T-helper 1 cell treated with Interleukin-12 subunit alpha and Interleukin-12 subunit beta and Interleukin-4 antibody, amounts not matched to agents 30 μg/mL and 1 μg/mL, for 36 hours (primary cell): Measurements from ENCODE around the gene SMIM10.
"Not testable (repeated sequence)": the region's sequence is repeated elsewhere in the genome, so short reads cannot be mapped to it uniquely, and the experiment has no call there.

ENCODE experiments used
- H3K27ac Mint-ChIP-seq: one replicate; pipeline ENCODE4 v1.8.0; 2021; ENCODE audit warnings: mild to moderate bottlenecking, mixed read lengths
- H3K27me3 Mint-ChIP-seq: one replicate; pipeline ENCODE4 v1.8.0; 2021; ENCODE audit warnings: low read depth, mixed read lengths
- H3K36me3 Mint-ChIP-seq: one replicate; pipeline ENCODE4 v1.8.0; 2021; ENCODE audit warnings: low read depth, mixed read lengths
- H3K4me1 Mint-ChIP-seq: one replicate; pipeline ENCODE4 v1.8.0; 2021; ENCODE audit warnings: low read depth, mixed read lengths
- H3K4me3 Mint-ChIP-seq: one replicate; pipeline ENCODE4 v1.8.0; 2021; ENCODE audit warnings: mild to moderate bottlenecking, moderate library complexity, mixed read lengths
- H3K9me3 Mint-ChIP-seq: one replicate; pipeline ENCODE4 v1.8.0; 2021; ENCODE audit warnings: mixed read lengths

SMIM10 gene

GRCh38 chrX:134998246-134998645 is 7.5 kb downstream of the SMIM10 start:
- Mint-ChIP-seq H3K4me1 (peaks cover 4% of the 10 kb centered on the region), H3K36me3 (no peaks in the 10 kb centered on the region), H3K4me3 (no peak overlapping the region), H3K27me3 (peaks cover 4% of the 10 kb centered on the region), H3K9me3 (no peaks in the 10 kb centered on the region), H3K27ac (no peak overlapping the region)

GRCh38 chrX:134999469-134999868 is 8.7 kb downstream of the SMIM10 start:
- Mint-ChIP-seq H3K27me3 (peaks cover 4% of the 10 kb centered on the region), H3K4me3 (no peak overlapping the region), H3K36me3 (no peaks in the 10 kb centered on the region), H3K4me1 (peaks cover 11% of the 10 kb centered on the region), H3K9me3 (no peaks in the 10 kb centered on the region), H3K27ac (no peak overlapping the region)

GRCh38 chrX:135000516-135000915 is 9.7 kb downstream of the SMIM10 start:
- Mint-ChIP-seq H3K27ac (no peak overlapping the region), H3K4me1 (peaks cover 14% of the 10 kb centered on the region), H3K9me3 (no peaks in the 10 kb centered on the region), H3K27me3 (peaks cover 4% of the 10 kb centered on the region), H3K36me3 (no peaks in the 10 kb centered on the region), H3K4me3 (no peak overlapping the region)

- H3K27ac Mint-ChIP-seq: peak overlapping the region; percentile 52
- peaks cover 14% of the 10 kb centered on the region for H3K4me1 Mint-ChIP-seq
- peak overlapping the region; percentile 86 for H3K4me3 Mint-ChIP-seq
- H3K36me3 Mint-ChIP-seq: no peaks in the 10 kb centered on the region
- H3K27me3 Mint-ChIP-seq: peaks cover 12% of the 10 kb centered on the region
- H3K9me3 Mint-ChIP-seq: no peaks in the 10 kb centered on the region
Observed at GRCh38 chrX:135003876-135004623, 13.3 kb downstream of the SMIM10 start.

GRCh38 chrX:135006187-135006586 is 15.4 kb downstream of the SMIM10 start:
- Mint-ChIP-seq H3K9me3 (no peaks in the 10 kb centered on the region), H3K36me3 (no peaks in the 10 kb centered on the region), H3K27ac (no peak overlapping the region), H3K27me3 (peaks cover 20% of the 10 kb centered on the region), H3K4me1 (peaks cover 14% of the 10 kb centered on the region), H3K4me3 (no peak overlapping the region)

- no peaks in the 10 kb centered on the region for H3K9me3 Mint-ChIP-seq
- peaks cover 20% of the 10 kb centered on the region for H3K27me3 Mint-ChIP-seq
- H3K27ac Mint-ChIP-seq: no peak overlapping the region
- H3K4me3 Mint-ChIP-seq: no peak overlapping the region
- H3K4me1 Mint-ChIP-seq: peaks cover 6% of the 10 kb centered on the region
- H3K36me3 Mint-ChIP-seq: no peaks in the 10 kb centered on the region
Observed at GRCh38 chrX:135009057-135009610, 18.3 kb downstream of the SMIM10 start.

- no peaks in the 10 kb centered on the region for H3K36me3 Mint-ChIP-seq
- no peaks in the 10 kb centered on the region for H3K4me1 Mint-ChIP-seq
- no peaks in the 10 kb centered on the region for H3K9me3 Mint-ChIP-seq
- H3K27ac Mint-ChIP-seq: no peak overlapping the region
- H3K27me3 Mint-ChIP-seq: peaks cover 20% of the 10 kb centered on the region
- no peak overlapping the region for H3K4me3 Mint-ChIP-seq
Observed at GRCh38 chrX:135009838-135010237, 19.0 kb downstream of the SMIM10 start.

GRCh38 chrX:135010921-135011320 is 20.1 kb downstream of the SMIM10 start:
- peaks cover 20% of the 10 kb centered on the region for H3K27me3 Mint-ChIP-seq
- H3K4me1 Mint-ChIP-seq: no peaks in the 10 kb centered on the region
- no peak overlapping the region for H3K4me3 Mint-ChIP-seq
- no peaks in the 10 kb centered on the region for H3K9me3 Mint-ChIP-seq
- H3K27ac Mint-ChIP-seq: no peak overlapping the region
- no peaks in the 10 kb centered on the region for H3K36me3 Mint-ChIP-seq

GRCh38 chrX:135015523-135016245 is 24.9 kb downstream of the SMIM10 start:
- Mint-ChIP-seq H3K4me1 (no peaks in the 10 kb centered on the region), H3K4me3 (no peak overlapping the region), H3K9me3 (no peaks in the 10 kb centered on the region), H3K27ac (no peak overlapping the region), H3K27me3 (peaks cover 4% of the 10 kb centered on the region), H3K36me3 (no peaks in the 10 kb centered on the region)

- H3K4me3 Mint-ChIP-seq, H3K9me3 Mint-ChIP-seq, H3K4me1 Mint-ChIP-seq, H3K36me3 Mint-ChIP-seq, H3K27ac Mint-ChIP-seq: not testable (repeated sequence)
- peaks cover 26% of the 10 kb centered on the region for H3K27me3 Mint-ChIP-seq
Observed at GRCh38 chrX:135019890-135020289, 29.1 kb downstream of the SMIM10 start.

GRCh38 chrX:135023791-135024190 is 33.0 kb downstream of the SMIM10 start:
- not testable (repeated sequence) for H3K4me3 Mint-ChIP-seq, H3K27ac Mint-ChIP-seq, H3K36me3 Mint-ChIP-seq, H3K4me1 Mint-ChIP-seq, H3K9me3 Mint-ChIP-seq
- H3K27me3 Mint-ChIP-seq: peaks cover 54% of the 10 kb centered on the region

- H3K9me3 Mint-ChIP-seq: no peaks in the 10 kb centered on the region
- H3K36me3 Mint-ChIP-seq: no peaks in the 10 kb centered on the region
- no peak overlapping the region for H3K27ac Mint-ChIP-seq
- no peak overlapping the region for H3K4me3 Mint-ChIP-seq
- peaks cover 10% of the 10 kb centered on the region for H3K4me1 Mint-ChIP-seq
- H3K27me3 Mint-ChIP-seq: peaks cover 55% of the 10 kb centered on the region
Observed at GRCh38 chrX:135024526-135024925, 33.7 kb downstream of the SMIM10 start.

- not testable (repeated sequence) for H3K27ac Mint-ChIP-seq, H3K9me3 Mint-ChIP-seq, H3K4me3 Mint-ChIP-seq
- H3K36me3 Mint-ChIP-seq: peaks cover 11% of the 10 kb centered on the region
- H3K27me3 Mint-ChIP-seq: peaks cover 34% of the 10 kb centered on the region
- peaks cover 16% of the 10 kb centered on the region for H3K4me1 Mint-ChIP-seq
Observed at GRCh38 chrX:135030207-135030963, 39.6 kb downstream of the SMIM10 start.

- not testable (repeated sequence) for H3K36me3 Mint-ChIP-seq, H3K4me1 Mint-ChIP-seq, H3K27me3 Mint-ChIP-seq, H3K27ac Mint-ChIP-seq, H3K9me3 Mint-ChIP-seq, H3K4me3 Mint-ChIP-seq
Observed at GRCh38 chrX:135041149-135042123, 50.6 kb downstream of the SMIM10 start.
